WI38 (cell line): ENCODE results near the gene GGT1.
"Not testable (repeated sequence)": the region's sequence is repeated elsewhere in the genome, so short reads cannot be mapped to it uniquely, and the experiment has no call there.

Experiments
- H3K4me3 ChIP-seq: 2 replicates; pipeline ENCODE4 v1.5.1; 2011; ENCODE audit warnings: low read depth, mild to moderate bottlenecking, control low read depth, low read length
- CTCF ChIP-seq: IDR thresholded peaks from 2 replicates; pipeline ENCODE4 v1.5.1; 2012; ENCODE audit warnings: low read depth, mild to moderate bottlenecking, control low read depth, low read length

GGT1 gene

GRCh38 chr22:24595228-24595627 is 7.8 kb upstream of the GGT1 start:
- no peak overlapping the region for H3K4me3 ChIP-seq
- TF ChIP-seq CTCF: no peak

- no peak overlapping the region for H3K4me3 ChIP-seq
- no peak for TF ChIP-seq CTCF
Measured at GRCh38 chr22:24595863-24596262, 7.1 kb upstream of the GGT1 start.

- not testable (repeated sequence) for H3K4me3 ChIP-seq
Measured at GRCh38 chr22:24597076-24597475, 5.9 kb upstream of the GGT1 start.

GRCh38 chr22:24599514-24599913 is 3.5 kb upstream of the GGT1 start:
- no peak for TF ChIP-seq CTCF
- H3K4me3 ChIP-seq: no peak overlapping the region

- not testable (repeated sequence) for H3K4me3 ChIP-seq
Measured at GRCh38 chr22:24599958-24600715, 2.9 kb upstream of the GGT1 start.

GRCh38 chr22:24601217-24602104 is 1.5 kb upstream of the GGT1 start:
- no peak for TF ChIP-seq CTCF

GRCh38 chr22:24602105-24602749 is 766 bp upstream of the GGT1 start:
- not testable (repeated sequence) for H3K4me3 ChIP-seq

More at GRCh38 chr22:24601217-24602104, 1.5 kb upstream of the GGT1 start:
- H3K4me3 ChIP-seq: no peak overlapping the region

- H3K4me3 ChIP-seq: not testable (repeated sequence)
Measured at GRCh38 chr22:24603770-24604629, 1.0 kb downstream of the GGT1 start.

GRCh38 chr22:24606340-24606739 is 3.3 kb downstream of the GGT1 start:
- H3K4me3 ChIP-seq: not testable (repeated sequence)

- H3K4me3 ChIP-seq: not testable (repeated sequence)
Measured at GRCh38 chr22:24607429-24607983, 4.5 kb downstream of the GGT1 start.

GRCh38 chr22:24608327-24608726 is 5.3 kb downstream of the GGT1 start:
- not testable (repeated sequence) for H3K4me3 ChIP-seq

- H3K4me3 ChIP-seq: not testable (repeated sequence)
Measured at GRCh38 chr22:24609888-24610287, 6.9 kb downstream of the GGT1 start.

GRCh38 chr22:24614794-24615193 is 11.8 kb downstream of the GGT1 start:
- H3K4me3 ChIP-seq: not testable (repeated sequence)

- H3K4me3 ChIP-seq: not testable (repeated sequence)
Measured at GRCh38 chr22:24621244-24621643, 18.3 kb downstream of the GGT1 start.
